ENCODE measurements around the gene SLC35F6. TPM values are rescaled to one million over a fixed set of nuclear protein-coding genes. Genes with fewer than 3 reads are reported as not detected.

SLC35F6 gene
- total and polyA plus RNA-seq, 4 donors, result 11.4 to 30.7 (median 19.0) TPM

DNA sequence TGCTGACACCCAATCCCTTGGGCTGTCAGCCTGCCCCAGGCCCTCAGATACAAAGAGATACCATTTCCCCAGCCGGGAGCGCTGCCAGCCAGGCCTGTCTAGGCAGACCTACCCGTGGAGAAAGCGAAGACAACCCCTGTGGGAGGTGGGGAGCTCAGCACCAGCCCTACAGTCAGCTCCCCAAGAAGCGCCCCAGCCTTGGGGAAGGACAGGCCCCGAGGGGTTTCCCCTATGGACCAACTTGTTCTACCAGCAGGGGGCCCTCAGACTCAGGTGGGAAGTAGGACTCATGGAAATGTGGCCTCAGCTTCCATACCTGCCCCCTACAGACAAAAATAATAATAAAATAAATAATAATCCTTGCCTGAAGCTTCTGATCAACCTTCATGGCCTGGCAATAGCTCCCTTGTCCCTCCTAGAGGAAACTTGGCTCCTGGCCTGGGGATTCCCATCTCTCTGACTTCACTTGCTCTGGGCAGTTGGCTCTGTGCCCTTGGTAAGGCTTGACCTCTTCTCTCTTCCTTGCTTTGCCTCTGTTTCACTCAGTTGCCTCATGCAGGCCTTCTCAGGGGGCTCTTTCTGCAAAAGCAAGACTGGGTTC lies 7.0 kb downstream of the SLC35F6 start:
- H3K4me3 ChIP-seq (ENCODE audit: low read depth in 1 of 3, low read length in 3 of 3), result no peak overlapping the region
- peaks cover 2 to 12% (median 11%) of the 10 kb centered on the region in 4 donors for H3K36me3 ChIP-seq (ENCODE audit: control insufficient read depth in 4 of 4, insufficient read depth in 3 of 4, low read depth in 1 of 4, low read length in 3 of 4)
- peaks cover 20 to 46% (median 33%) of the 10 kb centered on the region in 4 donors for H3K4me1 ChIP-seq (ENCODE audit: control insufficient read depth in 4 of 4, insufficient read depth in 4 of 4, low read length in 3 of 4)
- no peaks in the 10 kb centered on the region for H3K27me3 ChIP-seq (ENCODE audit: control insufficient read depth in 4 of 4, insufficient read depth in 4 of 4, low read length in 3 of 4)
- TF ChIP-seq FOXA1 (IDR thresholded peaks at IDR 0.05) (no peak), HNF4A (conservative IDR thresholded peaks at IDR 0.05) (peak in 1 of 2 donors; percentile 49), RXRA (IDR thresholded peaks at IDR 0.05) (peak; percentile 46 to 72), EGR1 (IDR thresholded peaks at IDR 0.05; ENCODE audit: low read depth in 2 of 2) (no peak), HNF4G (IDR thresholded peaks at IDR 0.05) (no peak), FOXA2 (IDR thresholded peaks at IDR 0.05) (no peak), YY1 (IDR thresholded peaks at IDR 0.05) (no peak), SP1 (IDR thresholded peaks at IDR 0.05) (peak; percentile 33), TAF1 (conservative IDR thresholded peaks at IDR 0.05) (no peak), GABPA (IDR thresholded peaks at IDR 0.05 in 1 of 2, conservative IDR thresholded peaks at IDR 0.05 in 1 of 2) (no peak), JUND (IDR thresholded peaks at IDR 0.05) (no peak), RAD21 (IDR thresholded peaks at IDR 0.05) (peak in 1 of 2 donors; percentile 6), NR2F2 (IDR thresholded peaks at IDR 0.05) (peak; percentile 35)
- TF ChIP-seq, protein P1, sequence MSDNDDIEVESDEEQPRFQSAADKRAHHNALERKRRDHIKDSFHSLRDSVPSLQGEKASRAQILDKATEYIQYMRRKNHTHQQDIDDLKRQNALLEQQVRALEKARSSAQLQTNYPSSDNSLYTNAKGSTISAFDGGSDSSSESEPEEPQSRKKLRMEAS (IDR thresholded peaks at IDR 0.05), result no peak
- TF ChIP-seq, protein P2, sequence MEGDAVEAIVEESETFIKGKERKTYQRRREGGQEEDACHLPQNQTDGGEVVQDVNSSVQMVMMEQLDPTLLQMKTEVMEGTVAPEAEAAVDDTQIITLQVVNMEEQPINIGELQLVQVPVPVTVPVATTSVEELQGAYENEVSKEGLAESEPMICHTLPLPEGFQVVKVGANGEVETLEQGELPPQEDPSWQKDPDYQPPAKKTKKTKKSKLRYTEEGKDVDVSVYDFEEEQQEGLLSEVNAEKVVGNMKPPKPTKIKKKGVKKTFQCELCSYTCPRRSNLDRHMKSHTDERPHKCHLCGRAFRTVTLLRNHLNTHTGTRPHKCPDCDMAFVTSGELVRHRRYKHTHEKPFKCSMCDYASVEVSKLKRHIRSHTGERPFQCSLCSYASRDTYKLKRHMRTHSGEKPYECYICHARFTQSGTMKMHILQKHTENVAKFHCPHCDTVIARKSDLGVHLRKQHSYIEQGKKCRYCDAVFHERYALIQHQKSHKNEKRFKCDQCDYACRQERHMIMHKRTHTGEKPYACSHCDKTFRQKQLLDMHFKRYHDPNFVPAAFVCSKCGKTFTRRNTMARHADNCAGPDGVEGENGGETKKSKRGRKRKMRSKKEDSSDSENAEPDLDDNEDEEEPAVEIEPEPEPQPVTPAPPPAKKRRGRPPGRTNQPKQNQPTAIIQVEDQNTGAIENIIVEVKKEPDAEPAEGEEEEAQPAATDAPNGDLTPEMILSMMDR (IDR thresholded peaks at IDR 0.05; ENCODE audit: low read depth, low read length, missing input control), result no peak
- TF ChIP-seq, protein P3, sequence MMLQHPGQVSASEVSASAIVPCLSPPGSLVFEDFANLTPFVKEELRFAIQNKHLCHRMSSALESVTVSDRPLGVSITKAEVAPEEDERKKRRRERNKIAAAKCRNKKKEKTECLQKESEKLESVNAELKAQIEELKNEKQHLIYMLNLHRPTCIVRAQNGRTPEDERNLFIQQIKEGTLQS (IDR thresholded peaks at IDR 0.05), result no peak
- TF ChIP-seq, protein P4, sequence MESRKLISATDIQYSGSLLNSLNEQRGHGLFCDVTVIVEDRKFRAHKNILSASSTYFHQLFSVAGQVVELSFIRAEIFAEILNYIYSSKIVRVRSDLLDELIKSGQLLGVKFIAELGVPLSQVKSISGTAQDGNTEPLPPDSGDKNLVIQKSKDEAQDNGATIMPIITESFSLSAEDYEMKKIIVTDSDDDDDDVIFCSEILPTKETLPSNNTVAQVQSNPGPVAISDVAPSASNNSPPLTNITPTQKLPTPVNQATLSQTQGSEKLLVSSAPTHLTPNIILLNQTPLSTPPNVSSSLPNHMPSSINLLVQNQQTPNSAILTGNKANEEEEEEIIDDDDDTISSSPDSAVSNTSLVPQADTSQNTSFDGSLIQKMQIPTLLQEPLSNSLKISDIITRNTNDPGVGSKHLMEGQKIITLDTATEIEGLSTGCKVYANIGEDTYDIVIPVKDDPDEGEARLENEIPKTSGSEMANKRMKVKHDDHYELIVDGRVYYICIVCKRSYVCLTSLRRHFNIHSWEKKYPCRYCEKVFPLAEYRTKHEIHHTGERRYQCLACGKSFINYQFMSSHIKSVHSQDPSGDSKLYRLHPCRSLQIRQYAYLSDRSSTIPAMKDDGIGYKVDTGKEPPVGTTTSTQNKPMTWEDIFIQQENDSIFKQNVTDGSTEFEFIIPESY (IDR thresholded peaks at IDR 0.05), result no peak
- TF ChIP-seq, protein P5, sequence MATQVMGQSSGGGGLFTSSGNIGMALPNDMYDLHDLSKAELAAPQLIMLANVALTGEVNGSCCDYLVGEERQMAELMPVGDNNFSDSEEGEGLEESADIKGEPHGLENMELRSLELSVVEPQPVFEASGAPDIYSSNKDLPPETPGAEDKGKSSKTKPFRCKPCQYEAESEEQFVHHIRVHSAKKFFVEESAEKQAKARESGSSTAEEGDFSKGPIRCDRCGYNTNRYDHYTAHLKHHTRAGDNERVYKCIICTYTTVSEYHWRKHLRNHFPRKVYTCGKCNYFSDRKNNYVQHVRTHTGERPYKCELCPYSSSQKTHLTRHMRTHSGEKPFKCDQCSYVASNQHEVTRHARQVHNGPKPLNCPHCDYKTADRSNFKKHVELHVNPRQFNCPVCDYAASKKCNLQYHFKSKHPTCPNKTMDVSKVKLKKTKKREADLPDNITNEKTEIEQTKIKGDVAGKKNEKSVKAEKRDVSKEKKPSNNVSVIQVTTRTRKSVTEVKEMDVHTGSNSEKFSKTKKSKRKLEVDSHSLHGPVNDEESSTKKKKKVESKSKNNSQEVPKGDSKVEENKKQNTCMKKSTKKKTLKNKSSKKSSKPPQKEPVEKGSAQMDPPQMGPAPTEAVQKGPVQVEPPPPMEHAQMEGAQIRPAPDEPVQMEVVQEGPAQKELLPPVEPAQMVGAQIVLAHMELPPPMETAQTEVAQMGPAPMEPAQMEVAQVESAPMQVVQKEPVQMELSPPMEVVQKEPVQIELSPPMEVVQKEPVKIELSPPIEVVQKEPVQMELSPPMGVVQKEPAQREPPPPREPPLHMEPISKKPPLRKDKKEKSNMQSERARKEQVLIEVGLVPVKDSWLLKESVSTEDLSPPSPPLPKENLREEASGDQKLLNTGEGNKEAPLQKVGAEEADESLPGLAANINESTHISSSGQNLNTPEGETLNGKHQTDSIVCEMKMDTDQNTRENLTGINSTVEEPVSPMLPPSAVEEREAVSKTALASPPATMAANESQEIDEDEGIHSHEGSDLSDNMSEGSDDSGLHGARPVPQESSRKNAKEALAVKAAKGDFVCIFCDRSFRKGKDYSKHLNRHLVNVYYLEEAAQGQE (IDR thresholded peaks at IDR 0.05), result no peak
- 67% methylated on average over 6 of the region's 6 CpGs for WGBS
- no peaks in the 10 kb centered on the region for H3K9me3 ChIP-seq (ENCODE audit: control insufficient read depth in 4 of 4, low read length in 3 of 4)
- no peak overlapping the region for H3K9ac ChIP-seq (ENCODE audit: low read depth in 1 of 2, low read length in 2 of 2)
- DNase-seq (ENCODE audit: low spot score), result no peak
- H3K27ac ChIP-seq (ENCODE audit: low read depth in 1 of 2, low read length in 2 of 2), result peak overlapping the region; percentile 62 to 76
